Neural cell (in vitro differentiated cells): ENCODE data around the gene RPS2. TPM values are rescaled to one million over a fixed set of nuclear protein-coding genes. Genes with fewer than 3 reads are reported as not detected.

Source experiments
- H2AFZ ChIP-seq: fragments of 200-600, 300-800 bp; sonication (generic), shearing (Covaris generic); 2 replicates; pipeline ENCODE4 v1.6.0; 2014; ENCODE audit warnings: low read depth, mild to moderate bottlenecking, antibody characterized with exemption, low read length, moderate library complexity
- H3F3A ChIP-seq: fragments of 200-600 bp; shearing (Covaris generic); 2 replicates; pipeline ENCODE4 v1.6.1; 2016; ENCODE audit warnings: mild to moderate bottlenecking, moderate library complexity, mixed read lengths, antibody characterized with exemption, low read length; ENCODE audit not compliant: insufficient read depth, poor library complexity, severe bottlenecking
- H3K27ac ChIP-seq: fragments of 200-600, 300-800 bp; sonication (generic), shearing (Covaris generic); 2 replicates; pipeline ENCODE4 v1.5.1; 2014; ENCODE audit warnings: mild to moderate bottlenecking, low read length, moderate library complexity
- H3K27me3 ChIP-seq: fragments of 300-800, 200-600 bp; sonication (generic), shearing (Covaris generic); 2 replicates; pipeline ENCODE4 v1.6.0; 2014; ENCODE audit warnings: mild to moderate bottlenecking, low read depth, low read length, moderate library complexity; ENCODE audit not compliant: insufficient read depth
- H3K36me3 ChIP-seq: fragments of 300-800, 200-600 bp; sonication (generic), shearing (Covaris generic); 2 replicates; pipeline ENCODE4 v1.5.1; 2014; ENCODE audit warnings: mild to moderate bottlenecking, antibody characterized with exemption, low read length, moderate library complexity; ENCODE audit not compliant: insufficient read depth
- H3K4me2 ChIP-seq: fragments of 300-800, 200-600 bp; sonication (generic), shearing (Covaris generic); 2 replicates; pipeline ENCODE4 v1.6.0; 2014; ENCODE audit warnings: mild to moderate bottlenecking, low read length
- H3K4me3 ChIP-seq: fragments of 300-800, 200-600 bp; sonication (generic), shearing (Covaris generic); 2 replicates; pipeline ENCODE4 v1.5.1; 2014; ENCODE audit warnings: mild to moderate bottlenecking, low read length, moderate library complexity
- H3K79me2 ChIP-seq: fragments of 200-600 bp; shearing (Covaris generic); replicated peaks from 2 replicates; pipeline ENCODE4 v1.6.0; 2014; ENCODE audit warnings: mild to moderate bottlenecking, low read length, moderate library complexity; ENCODE audit not compliant: insufficient read depth
- H3K9ac ChIP-seq: fragments of 300-800, 200-600 bp; sonication (generic), shearing (Covaris generic); 2 replicates; pipeline ENCODE4 v1.6.1; 2016; ENCODE audit warnings: mild to moderate bottlenecking, low read length, mixed read lengths
- H3K9me2 ChIP-seq: fragments of 200-600 bp; shearing (Covaris generic); 2 replicates; pipeline ENCODE4 v1.6.1; 2016; ENCODE audit warnings: mild to moderate bottlenecking, low read length, mixed read lengths; ENCODE audit not compliant: insufficient read depth
- H3K9me3 ChIP-seq: fragments of 200-600, 300-800 bp; sonication (generic), shearing (Covaris generic); 2 replicates; pipeline ENCODE4 v1.6.1; 2016; ENCODE audit warnings: mild to moderate bottlenecking, mixed run types, low read length, moderate library complexity, mixed read lengths
- H4K20me1 ChIP-seq: fragments of 200-600 bp; shearing (Covaris generic); 2 replicates; pipeline ENCODE4 v1.6.1; 2016; ENCODE audit warnings: mild to moderate bottlenecking, mixed run types; ENCODE audit not compliant: insufficient read depth
- EP300 ChIP-seq: fragments of 450-650 bp; conservative IDR thresholded peaks from 2 replicates; pipeline ENCODE4 v1.6.1; 2014; ENCODE audit warnings: antibody characterized with exemption, mild to moderate bottlenecking, moderate library complexity; ENCODE audit not compliant: poor library complexity, severe bottlenecking
- EZH2 ChIP-seq: fragments of 200-600, 300-800 bp; shearing (Covaris generic), sonication (generic); IDR thresholded peaks from 2 replicates; pipeline ENCODE4 v1.6.1; 2014; ENCODE audit warnings: antibody characterized with exemption, low read length, borderline replicate concordance, mild to moderate bottlenecking; ENCODE audit not compliant: insufficient read depth, poor library complexity, severe bottlenecking
- MXI1 ChIP-seq: fragments of 450-650 bp; conservative IDR thresholded peaks from 2 replicates; pipeline ENCODE4 v1.6.1; 2014; ENCODE audit warnings: antibody characterized with exemption, mild to moderate bottlenecking; ENCODE audit not compliant: poor library complexity, severe bottlenecking
- POLR2AphosphoS5 ChIP-seq: IDR thresholded peaks from 2 replicates; pipeline ENCODE4 v1.6.1; 2012
- RAD21 ChIP-seq: fragments of 450-650 bp; conservative IDR thresholded peaks from 2 replicates; pipeline ENCODE4 v1.6.1; 2014; ENCODE audit warnings: antibody characterized with exemption, mild to moderate bottlenecking, moderate library complexity
- SMC3 ChIP-seq: fragments of 450-650 bp; conservative IDR thresholded peaks from 2 replicates; pipeline ENCODE4 v1.6.1; 2014; ENCODE audit warnings: antibody characterized with exemption, mild to moderate bottlenecking, moderate library complexity; ENCODE audit not compliant: poor library complexity
- TAF1 ChIP-seq: IDR thresholded peaks from 2 replicates; pipeline ENCODE4 v1.6.1; 2012; ENCODE audit warnings: low read depth
- polyA plus RNA-seq: library from polyadenylated mRNA; depleted of rRNA; stranded (reverse); fragments of >200 nt; gene quantifications from 2 replicates; pipeline ENCODE4 v1.2.3, GENCODE V29; 2014
- TF ChIP-seq, protein P1 (sequence below): IDR thresholded peaks from 2 replicates; pipeline ENCODE4 v1.6.1; 2012; ENCODE audit warnings: borderline replicate concordance
- TF ChIP-seq, protein P2 (sequence below): fragments of 450-650 bp; IDR thresholded peaks from 2 replicates; pipeline ENCODE4 v1.5.1; 2014; ENCODE audit warnings: antibody characterized with exemption, mild to moderate bottlenecking, moderate library complexity; ENCODE audit not compliant: poor library complexity, severe bottlenecking

The RPS2 gene
- polyA plus RNA-seq, 1 donor from 2014 or later, result 1,393 TPM

DNA sequence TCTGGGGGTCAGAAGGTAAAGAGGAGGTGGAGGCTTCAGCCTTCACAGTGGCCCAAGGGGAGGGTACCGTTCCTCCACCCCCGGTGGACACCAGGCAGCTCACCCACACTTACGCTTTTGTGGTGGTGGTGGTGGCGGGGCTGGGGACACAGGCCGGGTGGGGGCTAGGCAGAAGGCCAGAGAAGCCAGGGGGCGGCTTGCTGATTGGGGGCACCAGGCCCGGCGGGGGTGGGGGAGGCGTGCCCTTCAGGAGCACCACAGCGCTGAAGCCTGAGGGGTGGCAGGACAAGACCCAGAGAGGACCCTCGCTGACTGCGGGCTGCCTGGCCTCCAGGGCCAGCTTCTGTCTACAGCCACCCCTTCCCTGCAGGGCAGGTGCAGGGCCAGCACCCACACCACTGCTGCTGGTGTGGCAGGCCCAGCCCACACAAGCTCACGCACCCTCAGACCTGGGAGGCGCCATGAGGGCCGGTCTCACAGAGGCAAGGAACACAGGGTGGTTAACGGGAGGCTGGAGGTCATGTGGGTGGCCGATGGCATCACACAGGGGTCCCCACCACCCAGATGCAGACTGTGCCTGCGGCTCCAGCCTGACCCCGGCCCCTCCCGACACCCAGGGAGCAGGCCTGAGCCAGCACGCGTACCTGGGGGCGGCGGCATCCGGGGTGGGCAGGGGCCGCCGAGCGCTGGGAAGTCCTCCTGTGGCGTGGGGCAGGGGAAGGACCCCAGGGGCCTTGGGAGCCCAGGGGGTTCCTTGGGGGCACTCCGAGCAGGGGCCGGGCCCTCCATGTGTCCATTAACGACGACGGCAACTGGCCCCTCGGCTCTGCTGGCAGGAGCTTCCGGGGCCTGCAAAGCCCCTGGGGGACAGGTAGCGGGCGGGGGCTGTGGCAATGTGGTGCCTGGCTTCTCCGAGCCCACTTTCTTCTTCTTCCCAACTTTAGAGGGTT is 34.5 kb upstream of the RPS2 start:
- no peak overlapping the region for H2AFZ ChIP-seq
- H3K9me3 ChIP-seq, result no peaks in the 10 kb centered on the region
- H3K9ac ChIP-seq, result no peak overlapping the region
- no peak for TF ChIP-seq EZH2
- TF ChIP-seq, protein P1, sequence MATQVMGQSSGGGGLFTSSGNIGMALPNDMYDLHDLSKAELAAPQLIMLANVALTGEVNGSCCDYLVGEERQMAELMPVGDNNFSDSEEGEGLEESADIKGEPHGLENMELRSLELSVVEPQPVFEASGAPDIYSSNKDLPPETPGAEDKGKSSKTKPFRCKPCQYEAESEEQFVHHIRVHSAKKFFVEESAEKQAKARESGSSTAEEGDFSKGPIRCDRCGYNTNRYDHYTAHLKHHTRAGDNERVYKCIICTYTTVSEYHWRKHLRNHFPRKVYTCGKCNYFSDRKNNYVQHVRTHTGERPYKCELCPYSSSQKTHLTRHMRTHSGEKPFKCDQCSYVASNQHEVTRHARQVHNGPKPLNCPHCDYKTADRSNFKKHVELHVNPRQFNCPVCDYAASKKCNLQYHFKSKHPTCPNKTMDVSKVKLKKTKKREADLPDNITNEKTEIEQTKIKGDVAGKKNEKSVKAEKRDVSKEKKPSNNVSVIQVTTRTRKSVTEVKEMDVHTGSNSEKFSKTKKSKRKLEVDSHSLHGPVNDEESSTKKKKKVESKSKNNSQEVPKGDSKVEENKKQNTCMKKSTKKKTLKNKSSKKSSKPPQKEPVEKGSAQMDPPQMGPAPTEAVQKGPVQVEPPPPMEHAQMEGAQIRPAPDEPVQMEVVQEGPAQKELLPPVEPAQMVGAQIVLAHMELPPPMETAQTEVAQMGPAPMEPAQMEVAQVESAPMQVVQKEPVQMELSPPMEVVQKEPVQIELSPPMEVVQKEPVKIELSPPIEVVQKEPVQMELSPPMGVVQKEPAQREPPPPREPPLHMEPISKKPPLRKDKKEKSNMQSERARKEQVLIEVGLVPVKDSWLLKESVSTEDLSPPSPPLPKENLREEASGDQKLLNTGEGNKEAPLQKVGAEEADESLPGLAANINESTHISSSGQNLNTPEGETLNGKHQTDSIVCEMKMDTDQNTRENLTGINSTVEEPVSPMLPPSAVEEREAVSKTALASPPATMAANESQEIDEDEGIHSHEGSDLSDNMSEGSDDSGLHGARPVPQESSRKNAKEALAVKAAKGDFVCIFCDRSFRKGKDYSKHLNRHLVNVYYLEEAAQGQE, result no peak
- TF ChIP-seq, protein P2, sequence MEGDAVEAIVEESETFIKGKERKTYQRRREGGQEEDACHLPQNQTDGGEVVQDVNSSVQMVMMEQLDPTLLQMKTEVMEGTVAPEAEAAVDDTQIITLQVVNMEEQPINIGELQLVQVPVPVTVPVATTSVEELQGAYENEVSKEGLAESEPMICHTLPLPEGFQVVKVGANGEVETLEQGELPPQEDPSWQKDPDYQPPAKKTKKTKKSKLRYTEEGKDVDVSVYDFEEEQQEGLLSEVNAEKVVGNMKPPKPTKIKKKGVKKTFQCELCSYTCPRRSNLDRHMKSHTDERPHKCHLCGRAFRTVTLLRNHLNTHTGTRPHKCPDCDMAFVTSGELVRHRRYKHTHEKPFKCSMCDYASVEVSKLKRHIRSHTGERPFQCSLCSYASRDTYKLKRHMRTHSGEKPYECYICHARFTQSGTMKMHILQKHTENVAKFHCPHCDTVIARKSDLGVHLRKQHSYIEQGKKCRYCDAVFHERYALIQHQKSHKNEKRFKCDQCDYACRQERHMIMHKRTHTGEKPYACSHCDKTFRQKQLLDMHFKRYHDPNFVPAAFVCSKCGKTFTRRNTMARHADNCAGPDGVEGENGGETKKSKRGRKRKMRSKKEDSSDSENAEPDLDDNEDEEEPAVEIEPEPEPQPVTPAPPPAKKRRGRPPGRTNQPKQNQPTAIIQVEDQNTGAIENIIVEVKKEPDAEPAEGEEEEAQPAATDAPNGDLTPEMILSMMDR, result no peak
- no peak for TF ChIP-seq SMC3
- TF ChIP-seq MXI1, result no peak
- TF ChIP-seq TAF1, result no peak
- TF ChIP-seq RAD21, result no peak
- TF ChIP-seq EP300, result no peak
- no peak for TF ChIP-seq POLR2AphosphoS5
- H3K36me3 ChIP-seq, result no peaks in the 10 kb centered on the region
- no peak overlapping the region for H3K27ac ChIP-seq
- no peaks in the 10 kb centered on the region for H3K9me2 ChIP-seq
- H4K20me1 ChIP-seq, result no peaks in the 10 kb centered on the region
- H3F3A ChIP-seq, result no peaks in the 10 kb centered on the region
- no peaks in the 10 kb centered on the region for H3K79me2 ChIP-seq
- H3K4me2 ChIP-seq, result no peak overlapping the region
- H3K27me3 ChIP-seq, result no peaks in the 10 kb centered on the region
- H3K4me3 ChIP-seq, result no peak overlapping the region

DNA sequence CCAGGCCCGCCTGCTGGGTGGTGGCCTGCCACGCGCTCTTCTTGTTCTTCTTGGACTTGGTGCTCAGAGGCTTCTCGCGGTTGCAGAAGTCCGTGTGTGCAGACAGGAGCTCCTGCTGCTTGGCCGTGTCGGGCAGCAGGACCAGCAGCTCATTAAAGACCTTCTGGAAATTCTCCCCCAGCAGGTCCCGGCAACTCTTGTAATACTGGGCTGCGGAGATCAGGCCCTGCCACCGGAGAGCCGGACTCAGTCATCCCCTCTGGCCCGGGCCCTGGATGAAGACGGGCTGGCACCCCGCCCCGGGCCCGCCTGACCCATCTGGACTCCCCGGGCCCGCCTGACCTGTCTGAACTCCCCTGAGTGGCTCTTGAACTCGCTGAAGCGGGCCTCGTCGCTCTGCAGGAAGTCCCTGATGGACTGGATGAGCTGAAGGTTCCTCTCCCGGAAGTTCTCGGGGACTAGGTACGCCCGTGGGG is 33.8 kb upstream of the RPS2 start:
- no peaks in the 10 kb centered on the region for H3F3A ChIP-seq
- H3K9me3 ChIP-seq, result no peaks in the 10 kb centered on the region
- H4K20me1 ChIP-seq, result no peaks in the 10 kb centered on the region
- TF ChIP-seq MXI1 (no peak), EZH2 (no peak), TAF1 (no peak), EP300 (no peak), RAD21 (no peak), POLR2AphosphoS5 (no peak), SMC3 (no peak)
- TF ChIP-seq, protein P1, result no peak
- TF ChIP-seq, protein P2, result no peak
- H3K27me3 ChIP-seq, result no peaks in the 10 kb centered on the region
- no peaks in the 10 kb centered on the region for H3K36me3 ChIP-seq
- H3K9ac ChIP-seq, result no peak overlapping the region
- H3K4me2 ChIP-seq, result no peak overlapping the region
- H3K79me2 ChIP-seq, result no peaks in the 10 kb centered on the region
- no peak overlapping the region for H3K27ac ChIP-seq
- no peak overlapping the region for H2AFZ ChIP-seq
- H3K9me2 ChIP-seq, result no peaks in the 10 kb centered on the region
- H3K4me3 ChIP-seq, result no peak overlapping the region
